IPS DF 4.7 (cell line): ENCODE data around the gene CREB3L2.
"Not testable (repeated sequence)": the region's sequence is repeated elsewhere in the genome, so short reads cannot be mapped to it uniquely, and the experiment has no call there.

Source experiments
- DNase-seq: peaks from one replicate; pipeline ENCODE4 v3.0.0-alpha.2; 2013; ENCODE audit warnings: low spot score; ENCODE audit errors: extremely low read depth

The CREB3L2 gene

DNA sequence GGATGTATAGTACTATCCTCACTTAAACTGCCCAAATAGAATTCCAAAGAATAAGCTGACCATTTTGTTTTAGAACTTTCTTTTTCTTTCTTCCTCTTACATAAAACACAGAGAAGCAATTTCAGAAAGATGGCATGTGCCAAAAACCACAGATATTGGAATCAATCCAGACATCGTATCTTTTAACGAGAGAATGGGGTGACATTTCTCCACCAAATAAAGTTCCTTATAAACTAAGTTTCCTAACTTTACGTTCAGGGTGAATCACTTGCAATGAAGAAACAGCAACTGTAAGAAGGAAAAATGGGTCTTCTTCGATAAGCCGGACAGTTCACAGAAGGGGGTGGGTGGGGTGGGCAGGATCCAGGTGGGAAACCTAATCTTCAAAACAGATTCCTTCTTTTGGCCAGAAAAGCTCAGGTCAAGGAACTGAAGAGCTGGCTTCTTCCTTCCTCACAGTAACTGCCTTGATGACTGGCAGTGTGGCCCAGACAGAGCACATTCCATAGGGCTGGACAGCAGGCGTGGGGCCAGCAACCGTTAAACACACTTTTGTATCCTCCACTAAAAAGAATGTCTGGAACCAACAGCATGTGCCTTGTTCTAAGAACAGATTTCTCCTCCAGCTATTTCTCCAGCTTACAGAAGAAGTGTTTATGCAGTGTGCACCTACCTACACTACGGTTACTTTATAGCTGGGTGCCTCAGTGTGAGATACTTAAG is 31.5 kb downstream of the CREB3L2 start:
- no peak for DNase-seq

DNA sequence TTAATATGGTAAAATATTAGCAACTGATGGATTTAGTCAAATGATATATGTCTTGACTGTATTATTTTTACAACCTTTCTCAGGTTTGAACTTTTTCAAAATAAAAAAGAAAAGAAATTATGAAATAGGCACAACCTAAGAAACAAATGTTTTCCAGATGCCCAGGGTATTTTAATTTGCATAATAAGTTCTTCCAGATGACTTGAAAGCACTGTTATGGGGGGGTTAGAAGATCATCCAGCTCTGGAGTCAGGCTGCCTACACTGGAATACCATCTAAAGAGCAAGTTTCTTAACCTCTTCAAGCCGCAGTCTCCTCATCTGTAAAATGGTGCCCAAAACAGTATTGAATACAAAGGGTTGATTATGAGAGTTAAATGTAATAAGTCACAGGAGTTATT is 32.1 kb downstream of the CREB3L2 start:
- DNase-seq, result no peak

DNA sequence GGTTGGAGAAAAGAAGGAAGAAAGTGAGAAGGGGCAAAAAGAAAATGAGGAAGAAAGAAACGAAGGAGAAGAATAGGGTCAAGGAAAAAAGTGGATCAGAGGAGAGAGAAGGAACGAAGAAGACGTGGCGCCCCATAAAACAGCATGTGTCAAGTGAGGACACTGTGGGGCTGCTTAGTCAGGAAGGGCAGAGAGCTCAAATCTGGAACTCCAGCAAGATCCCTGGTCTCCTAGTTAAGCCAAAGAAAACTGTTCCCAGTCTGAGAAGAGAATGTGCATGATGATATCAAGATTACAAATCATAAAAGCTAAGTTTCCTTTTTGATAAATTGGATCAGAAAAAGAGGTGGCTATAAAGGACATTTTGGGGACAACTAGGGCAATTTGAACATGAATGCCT is 33.0 kb downstream of the CREB3L2 start:
- DNase-seq, result no peak

DNA sequence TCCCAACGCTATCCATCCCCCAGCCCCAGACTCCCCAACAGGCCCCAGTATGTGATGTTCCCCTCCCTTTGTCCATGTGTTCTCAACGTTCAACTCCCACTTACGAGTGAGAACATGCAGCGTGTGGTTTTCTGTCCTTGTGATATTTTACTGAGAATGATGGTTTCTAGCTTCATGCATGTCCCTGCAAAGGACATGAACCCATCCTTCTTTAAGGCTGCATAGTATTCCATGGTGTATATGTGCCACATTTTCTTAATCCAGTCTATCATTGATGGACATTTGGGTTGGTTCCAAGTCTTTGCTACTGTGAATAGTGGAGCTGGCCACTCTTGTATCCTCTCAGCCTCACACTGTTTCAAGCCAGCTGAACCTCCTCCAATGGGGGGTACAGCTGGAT is 33.5 kb downstream of the CREB3L2 start:
- not testable (repeated sequence) for DNase-seq

DNA sequence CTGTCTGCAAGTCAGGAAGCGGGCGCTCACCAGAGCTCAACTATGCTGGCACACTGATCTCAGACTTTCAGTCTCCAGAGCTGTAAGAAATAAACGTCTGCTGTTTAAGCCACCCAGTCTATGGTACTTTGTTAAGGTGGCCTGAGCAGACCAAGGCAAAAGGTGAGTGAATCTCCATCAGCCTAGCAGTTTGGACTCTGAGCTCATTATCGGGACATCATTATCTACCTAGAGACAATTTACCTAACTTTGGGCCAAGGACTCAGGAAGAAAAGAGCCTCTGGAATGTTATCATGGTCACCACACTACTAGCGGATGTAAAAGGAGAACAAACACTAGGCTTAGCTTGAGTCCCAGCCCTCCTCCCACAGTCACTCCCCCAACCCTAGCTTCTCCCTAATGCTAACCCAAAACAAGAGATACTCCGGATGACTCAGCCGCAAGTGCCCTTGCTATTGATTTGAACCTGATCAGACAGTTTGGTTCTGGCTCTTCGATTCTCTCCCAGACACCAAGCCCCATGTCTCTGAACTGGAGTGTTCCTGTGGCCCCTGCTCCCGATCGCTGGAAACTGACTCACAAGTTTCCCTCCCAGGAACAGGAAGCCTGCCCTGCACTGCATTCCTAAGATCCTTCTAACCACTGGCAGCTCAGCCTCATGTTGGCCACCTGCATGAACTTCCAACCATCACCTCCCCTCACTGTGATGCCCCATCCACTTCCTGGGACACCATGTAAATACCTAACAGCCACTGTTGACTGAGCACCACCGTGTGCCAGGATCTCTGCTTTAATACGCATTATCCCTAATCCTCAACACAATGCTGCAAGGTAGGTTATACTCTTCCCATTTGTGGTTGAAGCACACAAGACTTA is 34.5 kb downstream of the CREB3L2 start:
- no peak for DNase-seq

DNA sequence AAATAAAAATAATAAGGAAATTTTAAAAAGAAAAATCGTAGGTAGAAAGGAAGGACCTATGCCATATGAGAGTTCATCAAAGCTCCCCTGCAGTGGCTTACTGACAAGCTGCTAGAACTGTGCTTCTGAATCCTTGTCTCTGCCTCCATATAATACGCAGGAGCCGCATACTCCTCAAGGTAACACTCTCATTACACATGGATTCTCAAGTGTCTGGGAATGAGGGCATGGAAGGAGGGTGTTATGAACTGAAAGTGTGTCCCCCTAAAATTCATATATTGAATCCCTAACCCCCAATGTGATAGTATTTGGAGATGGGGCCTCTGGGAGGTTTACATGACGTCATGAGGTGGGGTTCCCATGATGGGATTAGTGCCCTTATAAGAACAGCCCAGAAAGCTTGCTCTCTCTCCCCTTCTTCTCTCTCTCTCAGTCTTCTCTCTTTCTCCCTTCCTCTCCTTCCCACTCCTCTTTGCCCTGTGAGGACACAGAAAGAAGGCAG is 35.2 kb downstream of the CREB3L2 start:
- DNase-seq, result no peak

DNA sequence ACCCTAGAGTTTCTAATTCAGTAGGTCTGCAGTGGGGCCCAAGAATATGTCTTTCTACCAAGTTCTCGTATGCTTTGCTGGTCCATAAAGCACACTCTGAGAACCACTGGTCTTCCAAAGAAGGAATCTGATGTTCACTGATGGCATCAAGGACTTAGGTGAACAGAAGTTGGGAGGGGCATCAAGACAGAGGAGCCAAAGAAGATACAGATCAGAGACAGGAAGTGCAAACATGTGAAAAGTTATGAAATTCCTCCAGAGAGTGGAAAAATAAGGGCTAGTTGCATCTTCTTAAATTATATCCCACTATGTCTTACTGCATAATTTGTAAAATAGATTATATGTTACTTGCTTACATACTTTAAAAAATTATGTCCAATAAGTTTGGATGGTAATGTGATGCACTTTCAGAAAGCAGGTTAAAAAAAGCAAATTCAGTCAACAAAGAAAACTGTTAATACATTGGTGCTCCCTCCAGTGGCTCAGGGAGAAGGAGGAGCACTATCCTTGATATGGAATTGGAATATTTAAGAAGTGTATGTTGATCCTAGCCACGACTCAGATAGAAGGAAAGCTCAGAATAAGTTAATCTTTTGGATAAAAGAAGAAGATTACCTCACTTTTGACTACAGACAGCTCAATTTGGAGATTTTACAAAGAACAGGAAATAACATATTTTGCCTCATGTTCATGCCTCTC is 35.8 kb downstream of the CREB3L2 start:
- no peak for DNase-seq

DNA sequence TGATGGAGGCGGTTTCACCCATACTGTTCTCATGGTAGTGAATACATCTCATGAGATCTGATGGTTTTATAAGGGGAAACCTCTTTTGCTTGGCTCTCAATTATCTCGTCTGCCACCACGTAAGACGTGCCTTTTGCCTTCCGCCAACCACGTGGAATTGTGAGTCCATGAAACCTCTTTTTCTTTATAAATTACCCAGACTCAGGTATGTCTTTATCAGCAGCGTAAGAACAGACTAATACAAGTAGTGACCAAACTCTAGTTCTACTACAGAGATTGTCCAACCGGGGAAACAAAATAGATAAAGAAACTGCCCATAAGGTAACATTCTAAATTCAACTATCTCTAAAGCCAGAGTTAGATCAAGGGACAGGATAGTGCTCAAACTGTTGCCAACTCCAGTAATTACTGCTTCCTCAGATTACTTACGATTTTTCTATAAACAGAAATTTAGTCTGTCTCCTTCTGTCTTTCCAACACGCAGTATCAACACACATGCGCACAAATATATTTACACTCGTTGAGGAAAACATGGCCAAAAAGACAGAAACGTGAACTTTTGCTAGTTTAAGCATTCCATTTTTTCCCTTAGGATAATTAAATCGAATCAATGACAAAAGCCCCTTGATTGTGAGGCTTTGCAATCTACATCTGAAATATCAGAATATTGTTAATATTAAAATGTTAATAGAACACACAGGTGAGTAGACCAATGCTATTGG is 36.9 kb downstream of the CREB3L2 start:
- DNase-seq, result no peak

DNA sequence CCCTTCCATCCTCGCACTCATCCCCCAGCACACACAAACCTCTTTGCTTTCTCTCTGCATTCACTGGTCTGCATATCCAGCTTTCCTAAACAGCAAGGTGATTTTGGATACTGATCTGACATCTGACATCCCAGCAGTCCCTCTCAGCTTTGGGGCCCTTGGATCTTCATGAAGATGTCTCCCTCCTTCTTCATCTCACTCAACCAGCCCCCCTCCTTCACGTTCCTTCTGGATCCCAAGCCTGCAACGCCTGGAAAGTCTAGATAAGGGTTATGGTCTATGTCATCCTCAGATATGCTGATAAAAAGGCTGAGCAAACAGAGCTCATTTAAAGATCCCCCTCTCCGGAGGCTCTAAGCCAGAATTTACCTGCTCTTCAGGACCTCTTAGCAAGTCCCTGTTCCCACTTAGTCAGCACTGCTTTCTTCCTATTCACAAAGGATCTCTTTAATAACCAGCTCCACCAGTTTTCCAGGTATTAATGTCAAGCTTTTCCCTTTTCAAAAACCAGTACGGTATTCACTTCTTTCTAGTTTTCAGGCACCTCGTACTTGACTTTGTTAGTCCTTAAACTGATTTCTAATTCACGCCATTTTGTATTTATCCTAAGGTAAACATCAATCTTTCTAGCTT is 38.9 kb downstream of the CREB3L2 start:
- DNase-seq, result no peak

DNA sequence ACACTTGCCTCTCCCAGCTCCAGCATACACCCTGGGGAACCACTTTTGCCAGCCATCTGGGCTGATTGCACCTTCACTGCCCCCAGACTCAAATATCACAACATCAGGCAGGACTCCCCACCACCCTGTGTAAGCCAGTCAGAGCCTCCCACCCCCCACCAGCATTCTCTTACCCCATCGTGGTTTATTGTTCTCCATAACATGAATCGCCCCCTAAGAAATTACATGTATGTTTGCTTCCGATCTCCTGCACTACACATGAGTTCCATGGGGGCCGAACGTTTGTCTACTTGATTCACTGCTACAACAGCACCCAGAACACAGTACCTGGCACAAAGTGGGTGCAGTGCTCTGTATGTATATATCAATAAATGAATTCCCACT is 39.4 kb downstream of the CREB3L2 start:
- no peak for DNase-seq

DNA sequence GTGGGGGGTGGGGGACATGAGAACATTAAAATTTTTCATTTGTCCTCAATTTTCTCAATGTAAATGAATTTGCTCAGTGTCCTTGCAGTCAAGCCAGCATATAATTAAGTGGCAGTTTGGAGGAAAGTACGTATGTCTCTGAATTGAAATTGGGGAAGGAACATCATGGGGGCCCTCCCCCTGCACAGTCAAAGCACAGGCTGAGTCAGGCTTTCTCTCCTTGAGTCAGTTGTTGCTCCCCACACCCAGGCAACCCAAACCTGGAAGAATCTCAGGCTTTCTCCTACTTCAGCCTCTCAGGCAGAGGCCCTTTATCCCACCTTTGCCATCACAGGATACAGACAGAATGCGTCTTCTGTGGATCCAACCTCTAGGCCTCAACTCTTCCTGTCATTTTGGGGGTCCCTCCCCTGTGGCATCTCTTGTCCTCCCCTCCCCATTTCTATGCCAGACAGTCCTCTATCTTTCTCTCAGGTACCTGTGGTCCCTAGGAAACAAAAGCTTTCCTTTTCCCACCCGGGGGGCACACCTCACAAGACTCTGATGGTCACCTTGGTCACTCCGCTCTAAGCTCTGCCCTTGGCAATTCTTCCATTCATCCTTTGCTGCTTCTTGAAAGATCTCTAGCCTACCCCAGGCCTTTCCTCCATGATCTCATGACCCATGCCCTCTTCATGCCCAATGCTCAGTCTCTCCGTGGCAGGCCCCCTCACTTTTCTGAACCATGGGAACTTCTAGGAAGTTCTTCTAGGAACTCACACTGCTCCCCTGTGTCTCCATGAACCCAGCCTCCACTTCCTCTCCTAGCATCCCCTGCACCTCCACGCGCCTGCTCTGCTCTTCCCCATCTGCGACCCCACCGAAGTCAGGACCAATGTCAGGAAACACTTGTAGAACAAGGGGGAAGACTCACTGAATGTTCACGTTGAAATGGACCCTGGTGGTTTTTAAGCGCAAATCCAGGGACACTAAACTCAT is 40.4 kb downstream of the CREB3L2 start:
- no peak for DNase-seq

DNA sequence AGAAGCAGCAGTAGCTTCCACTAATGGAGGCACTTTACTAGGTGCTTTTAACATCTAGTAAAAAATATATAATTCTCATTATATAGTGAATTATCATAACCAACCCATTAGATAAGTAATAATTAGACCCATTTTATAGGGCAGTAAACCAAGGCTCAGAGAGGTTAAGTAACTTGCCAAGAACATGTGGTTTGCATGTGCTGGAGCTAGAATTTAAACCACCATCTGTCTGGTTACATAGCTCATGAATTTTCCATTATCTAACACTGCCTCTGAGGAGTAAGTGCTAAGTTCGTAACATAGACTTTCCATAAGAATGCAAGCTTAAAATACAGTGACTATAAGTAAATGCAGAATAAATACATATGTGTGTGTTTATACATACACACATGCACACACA is 41.9 kb downstream of the CREB3L2 start:
- no peak for DNase-seq

DNA sequence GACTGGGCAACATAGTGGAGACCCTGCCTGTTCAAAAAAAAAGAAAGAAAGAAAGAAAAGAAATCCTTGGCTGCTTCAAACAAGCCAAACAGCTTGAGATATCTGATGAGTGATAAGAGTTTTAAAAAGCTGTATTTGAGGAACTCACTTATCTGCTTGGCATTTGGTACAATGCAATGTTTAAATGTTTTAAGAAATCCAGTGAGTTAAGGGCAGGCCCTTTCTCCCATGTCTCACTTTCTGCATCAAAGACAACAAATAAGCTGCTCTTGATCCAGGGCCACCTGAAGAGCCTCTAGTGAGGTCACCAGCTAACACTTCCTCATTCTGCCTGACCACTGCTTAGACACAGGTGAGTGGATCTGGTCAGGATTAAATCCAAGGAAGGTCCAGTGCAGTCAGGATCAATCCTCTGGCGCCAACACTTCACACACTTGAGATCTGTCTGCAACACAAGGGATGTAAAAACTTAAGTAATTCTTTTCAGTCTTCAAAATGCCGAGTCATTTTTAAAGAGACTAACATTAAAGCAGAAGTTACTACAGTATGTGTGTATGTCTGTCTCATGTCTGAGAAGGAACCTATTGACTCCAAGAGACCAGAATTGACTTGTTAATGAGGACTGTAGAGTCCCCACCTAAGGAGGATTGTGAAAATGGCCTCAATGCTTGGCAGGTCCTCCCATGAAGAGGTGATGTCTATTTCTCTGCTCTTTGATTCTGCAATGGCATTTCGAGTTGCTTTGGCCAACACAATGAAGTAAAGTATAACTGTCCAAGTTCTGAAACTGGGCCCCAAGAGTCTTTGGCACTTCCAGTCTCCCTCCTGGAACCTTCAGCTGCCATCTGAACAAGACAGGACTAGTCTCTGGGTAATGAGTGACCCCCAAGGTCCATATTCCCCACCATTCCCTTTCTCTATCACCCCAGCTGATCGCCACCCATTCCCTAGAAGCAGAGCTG is 43.1 kb downstream of the CREB3L2 start:
- DNase-seq, result no peak

DNA sequence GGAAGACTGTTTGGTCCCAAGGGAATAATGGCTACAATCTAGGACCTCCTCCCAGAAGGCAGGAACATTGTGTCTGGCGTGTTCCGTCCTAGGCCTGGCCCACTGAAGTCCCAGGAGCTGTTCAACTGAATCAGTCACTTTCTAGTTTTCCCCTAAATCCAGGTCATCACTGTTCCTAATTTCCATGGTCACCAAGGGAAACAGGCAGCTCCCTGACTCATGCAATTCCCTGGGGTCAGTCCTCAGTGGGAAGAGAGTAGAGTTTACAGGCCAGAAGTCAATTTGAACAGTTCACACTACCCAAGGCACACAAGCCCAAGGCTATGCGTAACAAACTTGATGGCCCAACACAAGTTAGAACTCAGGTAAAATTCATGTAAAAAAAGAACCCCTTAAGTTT is 44.0 kb downstream of the CREB3L2 start:
- DNase-seq, result no peak

DNA sequence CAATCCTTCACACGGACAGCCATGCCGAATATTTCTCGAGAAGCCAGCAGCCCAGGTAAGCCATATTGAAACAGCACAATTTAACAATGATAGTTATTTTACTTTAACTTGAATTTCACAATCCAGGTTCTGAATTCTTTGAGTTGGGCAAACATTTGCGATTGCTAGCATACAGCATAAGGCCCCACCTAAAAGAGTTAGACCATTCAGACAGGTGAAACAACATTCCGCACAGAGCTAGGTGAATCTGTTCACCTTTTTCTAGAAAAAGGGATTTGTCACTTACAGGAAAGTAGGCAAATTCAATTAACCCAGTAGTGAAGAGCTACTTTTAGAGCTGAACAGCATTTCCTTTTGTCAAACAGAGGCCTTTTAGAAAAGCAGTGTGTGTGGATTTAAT is 45.3 kb downstream of the CREB3L2 start:
- DNase-seq, result no peak

DNA sequence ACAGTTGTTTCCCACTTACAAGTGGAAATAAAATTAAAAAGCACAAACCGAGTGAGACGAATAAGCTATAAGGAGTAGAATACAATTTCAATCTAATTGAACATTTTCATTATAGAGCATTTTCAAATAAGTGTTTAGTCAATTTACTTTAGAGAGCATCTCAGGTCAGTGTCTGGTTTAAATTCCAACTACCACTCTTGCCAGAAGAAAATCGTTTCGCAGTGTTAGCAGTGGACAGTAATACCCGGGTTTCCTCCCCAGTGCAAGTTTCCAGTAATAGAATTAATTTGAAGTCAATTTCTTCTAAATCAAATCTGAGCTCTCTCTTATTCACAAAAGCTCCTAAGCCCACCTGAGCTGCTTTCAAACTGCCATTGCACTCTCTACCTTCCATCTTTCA is 45.7 kb downstream of the CREB3L2 start:
- DNase-seq, result no peak

DNA sequence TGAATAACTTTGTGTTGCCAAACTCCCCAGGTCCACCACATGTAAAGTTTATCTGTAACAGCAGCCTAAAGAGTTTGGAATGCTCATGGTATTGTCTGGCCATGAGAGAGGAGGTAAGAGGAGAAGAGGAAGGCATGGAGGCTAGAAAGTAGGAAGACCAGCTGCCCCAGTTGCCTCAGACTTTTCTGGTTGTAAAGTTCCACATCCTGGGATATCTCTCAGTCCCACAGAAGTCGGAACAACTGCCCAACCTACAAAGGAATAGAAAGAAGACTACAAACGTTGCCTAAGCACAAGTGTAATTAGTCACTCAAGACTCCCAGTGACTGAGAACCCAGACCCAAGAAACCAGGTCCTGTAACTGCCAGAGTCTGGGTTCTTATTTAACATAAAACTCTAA is 47.3 kb downstream of the CREB3L2 start:
- no peak for DNase-seq

DNA sequence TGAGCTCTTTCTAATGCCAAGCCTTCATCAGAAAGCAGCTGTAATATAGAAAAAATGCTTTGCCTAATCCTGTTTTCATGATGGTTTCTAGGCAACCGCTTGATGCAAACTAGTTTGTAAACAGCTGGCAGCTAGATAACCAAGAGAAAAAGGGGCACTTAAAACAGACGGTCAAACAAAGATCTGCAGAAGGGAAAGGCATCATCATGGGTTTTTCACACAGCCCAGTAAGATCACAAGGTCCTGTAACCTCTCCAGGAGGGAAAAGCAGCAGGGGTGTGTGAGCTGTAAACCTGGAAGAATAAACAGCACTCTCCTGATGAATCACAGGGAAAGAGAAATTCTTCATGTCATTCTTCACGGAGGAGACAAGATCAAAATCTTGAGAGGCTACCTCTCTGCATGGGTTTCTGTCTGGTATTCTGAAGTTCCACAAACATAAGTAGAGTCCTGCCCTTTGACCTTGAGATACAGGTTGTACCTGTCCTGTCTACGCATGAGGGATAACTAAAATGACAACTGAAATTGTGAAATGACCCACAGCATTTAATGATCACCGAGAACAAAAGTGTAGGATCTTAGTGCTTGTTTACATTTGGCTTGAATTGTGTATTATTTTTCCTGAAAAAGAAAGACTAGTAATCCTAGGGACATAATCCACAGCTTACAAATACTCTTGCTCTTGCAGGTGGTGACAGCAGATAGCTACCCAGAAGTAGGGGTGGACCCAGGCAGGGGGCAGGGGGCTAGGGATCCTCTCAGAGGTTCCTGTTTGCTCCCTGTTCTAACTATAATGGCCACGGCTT is 48.0 kb downstream of the CREB3L2 start:
- no peak for DNase-seq
